Right ventricle myocardium inferior (tissue), 1 donor: Measurements from ENCODE around the gene SOX1. TPM values are rescaled to one million over a fixed set of nuclear protein-coding genes. Genes with fewer than 3 reads are reported as not detected.

Experiments
- ATAC-seq: fragments of 200-7000 bp; cut with Tn5 transposase; one replicate; pipeline ENCODE4 v1.9.1; 2020; ENCODE audit warnings: mild to moderate bottlenecking, moderate library complexity
- DNase-seq: peaks from one replicate; pipeline ENCODE4 v3.0.0; 2021; ENCODE audit errors: missing footprints
- intact Hi-C: fragments of 100-400 bp; cut with DNase I; formaldehyde crosslinking; loops from one replicate; pipeline ENCODE4 v1.11.0; 2022
- long read RNA-seq: library from polyadenylated mRNA; unstranded; transcript quantifications from one replicate; pipeline ENCODE4 v2.0.0, GENCODE V29; 2021
- total RNA-seq: library from RNA; stranded (reverse); fragmentation: NEBNext Ultra II Directional; extraction: Animal tissue kit (Norgen Biotek cat#: 25700); gene quantifications from one replicate; pipeline ENCODE4 v1.2.1, GENCODE V29; 2021
- donor health status: DM: no; HTN: yes; CAD: no; lungs with severe emphysema.

The SOX1 gene
- total RNA-seq = not detected
- long read RNA-seq = 0 reads

GRCh38 chr13:112067116-112067741, at the start of gene SOX1:
TSS of gene SOX1 (plus strand) at chr13:112067149. CDS start at chr13:112067659, 510 bp downstream.
- intact Hi-C loops = no loop called here
- no peak for DNase-seq
- no peak for ATAC-seq

DNA sequence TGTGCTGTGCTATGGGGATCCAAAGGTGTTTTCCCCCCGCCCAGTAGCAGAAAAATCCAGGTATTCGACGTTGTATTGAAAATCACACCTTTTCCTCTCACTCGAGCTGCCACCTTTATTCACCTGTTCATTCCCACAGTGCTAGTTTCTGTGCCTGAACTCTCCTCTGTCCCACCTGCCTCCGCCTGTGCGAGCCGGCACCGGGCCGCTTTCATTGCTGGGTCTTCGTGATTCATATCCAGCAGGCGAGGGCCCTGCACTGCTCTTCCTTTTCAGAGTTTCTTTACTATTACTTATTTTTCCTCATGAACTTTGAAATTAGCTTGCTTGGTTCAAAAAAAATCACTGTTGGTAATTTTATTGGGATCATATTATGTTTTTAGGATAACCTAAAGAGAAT, 42.4 kb upstream of the SOX1 start:
- ATAC-seq = no peak
- DNase-seq = no peak
- intact Hi-C loops = no loop called here

DNA sequence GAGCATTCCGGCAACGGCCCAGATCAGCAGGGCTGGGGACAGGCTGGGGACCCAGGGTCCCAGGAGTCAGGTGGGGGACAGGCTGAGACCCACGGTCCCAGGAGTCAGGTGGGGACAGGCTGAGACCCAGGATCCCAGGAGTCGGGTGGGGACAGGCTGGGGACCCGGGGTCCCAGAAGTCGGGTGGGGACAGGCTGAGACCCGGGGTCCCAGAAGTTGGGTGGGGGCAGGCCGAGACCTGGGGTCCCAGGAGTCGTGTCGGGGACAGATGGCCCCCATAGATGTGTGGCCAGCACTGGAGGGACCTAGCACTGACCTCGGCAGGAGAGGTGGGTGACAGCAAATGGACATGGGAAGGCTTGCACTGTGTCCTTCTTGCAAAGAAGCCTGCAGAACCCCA, 39.7 kb upstream of the SOX1 start:
- no peak for DNase-seq
- intact Hi-C loops = no loop called here

DNA sequence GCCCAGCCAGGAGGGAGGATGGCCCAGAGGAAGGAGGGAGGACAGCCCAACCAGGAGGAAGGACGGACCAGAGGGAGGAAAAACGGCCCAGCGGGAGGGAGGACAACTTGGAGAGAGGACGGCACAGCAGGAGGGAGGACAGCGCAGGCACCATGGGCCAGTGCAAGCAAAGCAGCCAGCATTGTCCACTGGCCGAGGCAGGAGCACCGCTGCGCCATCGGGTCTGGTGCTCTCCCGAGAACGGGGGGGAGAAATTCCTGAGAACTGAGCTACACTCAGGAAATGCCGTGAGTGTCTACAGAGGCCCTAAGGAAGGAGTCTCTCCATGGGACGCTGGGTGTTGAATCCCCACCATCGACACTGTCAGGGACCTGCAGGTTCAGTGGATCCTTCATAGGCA, 38.5 kb upstream of the SOX1 start:
- no peak for ATAC-seq
- DNase-seq = no peak
- intact Hi-C loops = no loop called here

More for the DNA sequence above, 39.7 kb upstream of the SOX1 start:
- ATAC-seq = no peak

GRCh38 chr13:112029143-112029542, 37.8 kb upstream of the SOX1 start:
- DNase-seq (no peak), ATAC-seq (no peak)
- intact Hi-C loops = no loop called here

DNA sequence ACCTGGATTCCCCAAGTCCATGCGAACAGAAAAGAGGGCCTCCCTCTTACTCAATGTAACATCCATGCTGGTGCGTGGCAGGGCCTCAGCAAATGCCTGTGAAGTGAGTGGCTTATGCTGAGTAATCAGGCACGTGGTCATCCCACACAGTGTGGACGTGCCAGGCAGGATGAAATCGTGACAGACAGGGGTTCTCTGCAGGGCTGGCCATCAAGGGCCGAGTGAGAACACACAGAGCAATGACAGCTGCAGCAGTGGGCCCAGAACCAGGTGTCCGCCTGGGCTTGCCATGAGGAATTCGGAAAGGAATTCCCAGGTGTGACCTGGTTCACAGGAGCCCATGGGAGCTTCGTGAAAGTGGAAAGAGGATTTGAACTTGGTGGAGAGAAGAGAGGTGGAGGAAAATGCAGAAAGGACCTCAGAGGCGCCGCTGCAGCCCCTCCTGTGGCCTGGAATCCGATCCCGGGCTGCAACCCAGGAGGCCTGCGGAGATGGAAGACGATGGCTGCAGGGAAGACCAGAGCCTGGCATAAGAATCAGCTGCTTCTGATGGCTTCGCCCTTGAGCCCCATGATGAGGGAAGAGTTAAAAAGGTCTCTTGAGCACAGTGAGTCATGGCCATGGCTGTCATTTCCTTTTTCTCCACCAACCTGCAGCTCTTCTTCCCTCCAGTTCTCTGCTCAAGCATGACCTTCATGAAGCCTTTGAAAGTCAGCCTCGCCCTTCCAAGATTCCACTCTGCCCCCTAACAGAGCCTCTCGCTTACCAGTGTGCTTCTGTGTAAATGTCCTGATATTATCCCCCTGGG, 34.6 kb upstream of the SOX1 start:
- intact Hi-C loops = no loop called here
- ATAC-seq = peak; percentile 66

GRCh38 chr13:112034231-112034630, 32.7 kb upstream of the SOX1 start:
- intact Hi-C loops = no loop called here
- DNase-seq (no peak), ATAC-seq (no peak)

More for the DNA sequence above, 34.6 kb upstream of the SOX1 start:
- DNase-seq = no peak

DNA sequence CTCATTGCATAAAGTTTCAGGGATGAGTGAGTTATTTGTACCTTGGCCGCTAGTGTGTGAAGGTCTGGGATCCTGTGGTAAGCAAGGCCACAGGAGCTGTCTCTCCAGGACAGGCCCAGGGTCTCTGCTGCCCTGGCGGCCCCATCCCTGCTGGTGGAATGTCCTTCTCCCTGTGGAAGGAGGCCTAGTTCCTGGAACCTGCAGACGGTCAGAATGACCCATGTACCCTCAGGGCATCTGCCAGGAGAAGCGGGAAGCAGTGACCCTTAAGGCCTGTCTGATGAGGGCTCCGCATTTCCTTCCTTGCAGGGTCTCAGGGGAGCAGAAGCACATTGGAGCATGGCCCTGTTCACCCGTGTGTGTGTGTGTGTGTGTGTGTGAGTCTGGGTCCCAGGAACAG, 32.1 kb upstream of the SOX1 start:
- DNase-seq (no peak), ATAC-seq (no peak)
- intact Hi-C loops = no loop called here

GRCh38 chr13:112042496-112042895, 24.5 kb upstream of the SOX1 start:
- intact Hi-C loops = no loop called here
- ATAC-seq (no peak), DNase-seq (no peak)

GRCh38 chr13:112052213-112052612, 14.7 kb upstream of the SOX1 start:
- no peak for DNase-seq
- intact Hi-C loops = no loop called here
- no peak for ATAC-seq

DNA sequence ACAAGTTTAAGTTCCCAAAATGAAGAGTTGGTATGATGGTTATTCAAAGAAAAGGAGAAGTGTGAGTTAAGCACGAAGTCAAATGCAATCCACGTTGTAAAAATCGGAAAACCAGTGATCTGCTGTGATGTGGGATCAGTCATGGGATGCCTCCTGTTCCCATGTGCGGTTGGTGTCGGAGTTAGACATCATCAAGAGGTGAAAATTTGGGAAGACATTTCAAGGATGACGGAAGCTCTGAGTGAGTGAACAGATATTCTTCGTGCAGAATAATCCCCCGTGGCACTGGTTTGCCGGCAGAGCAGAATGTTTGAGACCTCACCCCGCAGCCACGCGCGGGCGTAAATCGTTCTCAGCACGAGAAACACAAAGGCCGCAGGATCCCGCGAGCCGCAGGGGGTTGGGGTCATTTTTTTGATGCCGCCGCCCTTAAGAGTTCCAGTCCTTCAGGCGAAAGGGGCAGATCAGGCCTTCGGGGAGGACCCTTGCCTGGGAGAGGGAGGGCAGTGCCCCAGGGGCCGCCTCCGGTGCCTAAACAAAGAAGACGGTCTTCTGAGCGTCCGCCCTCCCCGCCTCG, 13.7 kb upstream of the SOX1 start:
- intact Hi-C loops = no loop called here
- no peak for DNase-seq
- ATAC-seq = no peak

DNA sequence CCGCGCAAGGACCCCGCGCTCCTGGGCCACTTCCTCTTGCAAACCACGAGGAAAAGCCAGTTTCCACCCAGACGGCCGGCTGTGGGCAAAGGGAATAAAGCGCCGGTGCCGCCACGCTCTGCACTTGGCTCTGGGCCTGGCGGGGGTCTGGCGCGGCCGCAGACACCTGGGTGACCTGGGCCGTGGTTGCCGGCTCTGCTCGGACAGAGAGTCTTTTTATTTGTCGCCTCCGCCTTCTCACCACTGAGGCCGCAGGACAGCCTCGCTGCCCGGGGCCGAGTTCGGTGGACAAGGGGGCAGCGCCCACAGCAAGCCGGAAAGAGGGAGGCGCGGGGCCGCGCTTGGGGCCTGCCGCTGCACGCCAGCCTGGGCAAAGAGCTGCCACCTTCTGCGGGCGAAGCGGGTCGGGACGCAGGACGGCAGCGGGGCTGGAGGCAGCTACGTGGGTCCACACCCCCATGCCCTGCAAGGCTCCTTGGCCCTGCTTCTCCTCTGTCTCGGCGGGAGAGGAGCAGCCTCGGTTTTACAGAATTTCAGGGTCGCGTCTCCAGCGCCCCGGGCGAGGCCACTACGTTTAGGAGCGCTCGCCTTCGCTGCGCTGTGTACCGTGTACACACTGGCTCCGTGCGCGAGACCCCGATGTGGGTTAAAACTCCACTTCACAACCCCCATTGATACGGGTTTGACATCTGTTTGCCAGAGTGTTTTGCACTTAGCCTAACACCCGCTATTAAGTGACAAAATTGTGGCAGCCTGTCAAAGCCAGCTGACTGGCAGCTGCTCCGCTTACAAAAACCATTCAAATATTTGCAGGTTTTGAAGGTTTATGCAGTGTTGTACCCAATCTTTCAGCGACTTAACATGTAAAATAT, 13.0 kb upstream of the SOX1 start:
- DNase-seq = no peak
- intact Hi-C loops = no loop called here
- no peak for ATAC-seq

DNA sequence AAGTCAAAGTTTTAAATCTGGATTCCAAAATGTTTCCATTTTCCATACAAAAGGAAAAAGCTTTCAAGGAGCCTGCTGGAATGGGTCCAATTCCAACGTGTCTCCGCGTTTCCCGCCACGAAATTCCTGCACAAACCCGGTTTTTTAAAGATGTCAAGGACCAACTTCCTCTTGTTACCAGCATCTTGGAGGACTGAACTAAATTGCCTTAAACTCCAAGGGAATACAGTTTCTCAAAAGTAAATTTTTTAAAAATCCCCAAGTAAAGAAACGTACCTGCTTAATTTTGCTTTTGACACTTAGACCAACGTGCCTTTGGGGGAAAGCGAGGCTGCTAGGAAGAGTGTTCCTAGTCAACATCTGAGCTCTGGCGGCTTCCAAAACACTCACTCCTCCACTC, 12.3 kb upstream of the SOX1 start:
- intact Hi-C loops = no loop called here
- ATAC-seq (no peak), DNase-seq (no peak)

DNA sequence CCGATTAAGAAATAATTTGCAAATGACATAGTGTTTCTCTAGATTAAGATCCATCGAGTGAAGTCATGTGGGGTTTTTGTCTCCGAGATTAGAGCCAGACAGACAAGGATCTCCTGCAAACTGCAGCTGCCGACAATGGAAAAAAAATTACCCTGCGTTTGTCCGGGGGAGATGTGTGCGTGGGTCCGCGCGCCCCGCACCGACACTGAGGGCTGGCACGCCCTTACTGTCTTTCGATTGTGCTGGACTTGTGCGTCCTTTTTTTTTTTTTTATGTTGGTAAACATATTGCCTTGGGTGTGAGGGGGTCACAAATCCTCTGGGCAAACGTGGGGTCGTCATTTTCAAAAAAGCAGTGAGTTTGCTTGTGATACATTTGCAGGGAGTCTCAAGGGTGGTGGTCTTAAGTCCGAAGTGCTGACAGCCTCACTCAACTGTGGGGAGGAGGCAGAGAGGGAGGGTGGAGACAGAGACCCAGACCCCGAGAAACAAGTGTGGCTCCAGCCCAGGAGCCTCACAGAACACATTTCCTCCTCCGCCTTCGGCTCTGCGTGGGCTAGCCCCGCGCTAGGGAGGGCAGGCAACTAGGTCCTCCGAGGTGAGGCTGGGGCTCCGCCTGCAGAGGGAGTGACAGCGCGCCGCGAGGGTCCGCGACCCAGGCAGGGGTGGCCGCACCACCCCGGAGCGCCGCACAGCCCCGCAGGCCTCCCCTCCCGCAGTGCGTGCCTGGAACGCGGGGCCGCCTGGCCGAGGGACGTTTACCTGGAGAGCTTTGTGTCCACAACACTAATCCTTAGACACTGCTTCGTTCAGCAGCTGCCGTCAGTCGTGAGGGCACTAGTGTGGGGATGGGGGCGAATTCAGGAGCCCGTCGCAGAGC, 11.7 kb upstream of the SOX1 start:
- no peak for ATAC-seq

GRCh38 chr13:112055915-112056269, 11.1 kb upstream of the SOX1 start:
- no peak for ATAC-seq
- intact Hi-C loops = no loop called here

More for the DNA sequence above, 11.7 kb upstream of the SOX1 start:
- intact Hi-C loops = no loop called here
- no peak for DNase-seq

GRCh38 chr13:112056284-112056727, 10.6 kb upstream of the SOX1 start:
- DNase-seq (no peak), ATAC-seq (no peak)
- intact Hi-C loops = no loop called here

More at GRCh38 chr13:112055915-112056269, 11.1 kb upstream of the SOX1 start:
- no peak for DNase-seq

- intact Hi-C loops = no loop called here
- no peak for DNase-seq
- ATAC-seq = no peak
Observed at GRCh38 chr13:112056739-112057438, 10.1 kb upstream of the SOX1 start.

- intact Hi-C loops = no loop called here
- DNase-seq (no peak), ATAC-seq (no peak)
Observed at GRCh38 chr13:112057439-112057735, 9.6 kb upstream of the SOX1 start.
